Measurements from ENCODE around the gene LILRB3.
"Not testable (repeated sequence)": the region's sequence is repeated elsewhere in the genome, so short reads cannot be mapped to it uniquely, and the experiment has no call there.

The LILRB3 gene

GRCh38 chr19:54242234-54242633 lies 19.4 kb upstream of the LILRB3 start:
- not testable (repeated sequence) for DNase-seq (ENCODE audit: low spot score)

GRCh38 chr19:54240372-54241336 lies 17.8 kb upstream of the LILRB3 start:
- DNase-seq (ENCODE audit: low spot score), result not testable (repeated sequence)

- not testable (repeated sequence) for DNase-seq (ENCODE audit: low spot score)
Measured at GRCh38 chr19:54239491-54240371, 16.9 kb upstream of the LILRB3 start.

- DNase-seq (ENCODE audit: low spot score), result no peak
Measured at GRCh38 chr19:54233941-54234340, 11.1 kb upstream of the LILRB3 start.

GRCh38 chr19:54231077-54231931 lies 8.5 kb upstream of the LILRB3 start:
- DNase-seq (ENCODE audit: low spot score), result peak; percentile 80

GRCh38 chr19:54230031-54230430 lies 7.2 kb upstream of the LILRB3 start:
- no peak for DNase-seq (ENCODE audit: low spot score)

- no peak for DNase-seq (ENCODE audit: low spot score)
Measured at GRCh38 chr19:54229146-54229545, 6.3 kb upstream of the LILRB3 start.

GRCh38 chr19:54224619-54225018 lies 1.8 kb upstream of the LILRB3 start:
- DNase-seq (ENCODE audit: low spot score), result not testable (repeated sequence)

- DNase-seq (ENCODE audit: low spot score), result not testable (repeated sequence)
Measured at GRCh38 chr19:54223937-54224281, 1.1 kb upstream of the LILRB3 start.

- not testable (repeated sequence) for DNase-seq (ENCODE audit: low spot score)
Measured at GRCh38 chr19:54223277-54223936, 600 bp upstream of the LILRB3 start.

GRCh38 chr19:54221947-54222346 lies 860 bp downstream of the LILRB3 start:
- DNase-seq (ENCODE audit: low spot score), result not testable (repeated sequence)

- DNase-seq (ENCODE audit: low spot score), result not testable (repeated sequence)
Measured at GRCh38 chr19:54219702-54220101, 3.1 kb downstream of the LILRB3 start.

GRCh38 chr19:54218960-54219661 lies 3.7 kb downstream of the LILRB3 start:
- DNase-seq (ENCODE audit: low spot score), result no peak

GRCh38 chr19:54218259-54218658 lies 4.5 kb downstream of the LILRB3 start:
- DNase-seq (ENCODE audit: low spot score), result no peak

- not testable (repeated sequence) for DNase-seq (ENCODE audit: low spot score)
Measured at GRCh38 chr19:54217517-54218247, 5.1 kb downstream of the LILRB3 start.

GRCh38 chr19:54216869-54217268 lies 5.9 kb downstream of the LILRB3 start:
- DNase-seq (ENCODE audit: low spot score), result no peak

- DNase-seq (ENCODE audit: low spot score), result not testable (repeated sequence)
Measured at GRCh38 chr19:54214734-54215133, 8.1 kb downstream of the LILRB3 start.

GRCh38 chr19:54214217-54214616 lies 8.6 kb downstream of the LILRB3 start:
- not testable (repeated sequence) for DNase-seq (ENCODE audit: low spot score)

- no peak for DNase-seq (ENCODE audit: low spot score)
Measured at GRCh38 chr19:54211235-54211634, 11.6 kb downstream of the LILRB3 start.

Measured in hepatic stellate cell (primary cell).